HG02884 (cell line): ENCODE results near the gene FAXDC2.
"Not testable (repeated sequence)": the region's sequence is repeated elsewhere in the genome, so short reads cannot be mapped to it uniquely, and the experiment has no call there.

Experiments used
- ATAC-seq: cut with Tn5 transposase; IDR thresholded peaks from one replicate; pipeline ENCODE4 v1.9.1; 2021; ENCODE audit warnings: mild to moderate bottlenecking, moderate library complexity; ENCODE audit not compliant: unreplicated experiment

The FAXDC2 gene

DNA sequence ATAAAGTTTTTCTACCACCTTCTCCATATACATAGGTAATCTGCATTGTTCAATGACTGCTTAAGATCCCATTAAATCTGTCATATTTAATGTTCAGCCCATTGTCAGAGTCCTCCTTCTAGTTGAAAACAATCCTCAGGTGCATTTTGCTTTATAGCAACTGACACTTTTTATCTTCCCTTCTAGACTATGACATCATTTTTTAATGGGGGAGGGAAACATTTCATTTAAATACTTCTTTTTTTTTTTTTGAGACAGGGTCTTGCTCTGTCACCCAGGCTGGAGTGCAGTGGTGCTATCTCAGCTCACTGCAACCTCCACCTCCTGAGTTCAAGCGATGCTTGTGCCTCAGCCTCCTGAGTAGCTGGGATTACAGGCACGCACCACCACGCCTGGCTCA, 17.6 kb downstream of the FAXDC2 start:
- ATAC-seq, result not testable (repeated sequence)

DNA sequence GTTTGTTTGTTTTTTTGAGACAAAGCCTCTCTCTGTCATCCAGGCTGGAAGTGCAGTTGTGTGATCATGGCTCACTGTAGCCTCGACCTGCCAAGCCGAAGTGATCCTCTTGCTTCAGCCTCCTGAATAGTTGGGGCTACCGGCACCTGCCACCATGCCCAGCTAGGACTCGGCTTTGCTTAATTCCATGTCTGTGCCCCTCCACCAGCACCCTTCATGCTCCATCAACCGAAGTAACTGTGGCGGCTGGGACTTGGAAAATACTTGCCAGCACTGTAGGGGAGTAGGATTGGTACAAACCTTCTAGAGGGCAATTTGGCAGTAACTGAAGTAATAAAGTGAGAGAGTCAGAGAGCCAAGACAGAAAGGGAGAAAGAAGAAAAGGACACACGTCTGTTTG, 19.0 kb downstream of the FAXDC2 start:
- ATAC-seq, result no peak

DNA sequence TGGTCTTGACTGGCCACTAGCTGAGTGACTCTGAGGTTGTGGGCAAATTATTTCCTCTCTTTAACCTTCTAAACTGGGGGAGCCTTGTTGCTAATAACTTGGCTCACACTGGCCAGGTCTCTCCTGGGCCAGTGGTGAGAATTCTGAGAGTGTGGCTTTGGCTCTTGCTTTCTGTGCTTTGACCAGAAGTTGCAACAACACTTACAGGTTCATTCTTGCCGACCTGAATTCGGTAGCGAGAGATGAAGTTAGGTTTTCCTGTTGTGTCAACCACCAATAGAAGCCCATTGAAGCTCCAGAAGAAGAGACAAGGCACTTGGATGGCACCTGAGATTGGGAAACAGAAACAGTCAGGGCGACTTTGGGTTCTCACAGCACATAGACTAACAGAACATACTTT, 19.8 kb downstream of the FAXDC2 start:
- no peak for ATAC-seq

DNA sequence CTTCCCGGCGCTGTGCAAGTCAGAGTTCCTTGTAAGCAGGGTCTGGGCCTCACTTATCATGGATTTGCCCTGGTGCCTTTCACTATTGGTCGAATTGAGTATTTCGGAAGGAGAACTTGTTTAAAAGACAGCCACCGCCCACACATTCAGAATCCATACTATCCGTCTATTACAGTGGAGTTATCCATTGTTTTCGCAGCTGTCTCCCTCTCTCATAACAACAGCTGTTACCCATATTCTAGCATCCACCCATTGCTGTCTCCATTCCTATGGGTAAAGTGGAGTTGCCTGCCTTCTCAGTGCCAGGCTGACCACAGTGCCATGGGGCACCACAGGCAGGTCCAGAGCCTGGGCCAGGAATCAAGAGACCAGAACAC, 20.2 kb downstream of the FAXDC2 start:
- no peak for ATAC-seq

DNA sequence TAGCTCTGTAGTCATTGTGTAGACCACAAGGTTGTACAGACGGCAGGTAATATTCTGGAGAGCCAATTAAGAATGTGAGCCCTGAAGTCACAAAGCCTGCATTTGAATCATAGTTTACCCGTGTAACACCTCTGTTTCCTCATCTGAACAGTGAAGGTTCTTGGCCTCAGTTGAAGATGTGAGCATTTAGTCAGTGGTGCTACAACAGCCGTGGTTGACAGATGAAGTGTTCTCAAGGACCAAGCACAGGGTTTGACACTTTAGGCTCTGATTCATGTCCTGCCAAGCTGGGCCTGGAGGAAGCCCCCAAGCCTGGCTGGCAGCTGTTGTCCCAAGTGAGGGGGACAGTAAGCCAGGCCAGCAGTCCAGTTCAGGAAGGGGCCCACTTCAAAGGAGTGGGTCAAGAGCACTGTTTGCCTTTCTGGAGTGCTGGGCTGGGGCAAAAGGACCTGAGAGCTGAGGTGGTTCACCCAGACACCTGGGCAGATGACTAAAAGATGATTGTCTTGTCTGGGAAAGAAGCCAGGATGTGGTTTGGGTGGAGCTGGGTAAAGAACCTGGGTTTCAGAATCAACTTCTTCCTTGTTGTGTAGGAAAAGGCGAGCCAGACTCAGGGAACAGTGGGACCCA, 20.7 kb downstream of the FAXDC2 start:
- no peak for ATAC-seq

DNA sequence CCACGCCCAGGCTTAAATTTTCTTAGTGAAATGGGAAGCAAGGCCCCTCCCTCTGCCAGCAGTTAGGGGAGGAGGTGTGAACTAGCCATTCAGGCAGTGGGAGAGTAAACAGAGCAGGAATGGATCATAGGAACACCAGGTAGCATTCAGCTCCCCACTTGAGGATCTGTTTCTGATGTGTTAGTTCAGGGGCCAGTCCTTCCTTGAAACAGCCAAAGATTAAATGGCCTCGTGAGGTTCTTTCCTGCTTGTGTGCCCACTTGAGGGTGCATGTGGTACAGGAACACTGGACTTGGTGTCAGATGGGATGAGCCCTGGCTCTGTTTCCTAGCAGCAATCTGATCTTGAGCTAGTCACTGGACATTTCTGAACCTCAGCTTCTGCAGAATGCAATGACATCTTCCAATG, 21.2 kb downstream of the FAXDC2 start:
- ATAC-seq, result no peak

DNA sequence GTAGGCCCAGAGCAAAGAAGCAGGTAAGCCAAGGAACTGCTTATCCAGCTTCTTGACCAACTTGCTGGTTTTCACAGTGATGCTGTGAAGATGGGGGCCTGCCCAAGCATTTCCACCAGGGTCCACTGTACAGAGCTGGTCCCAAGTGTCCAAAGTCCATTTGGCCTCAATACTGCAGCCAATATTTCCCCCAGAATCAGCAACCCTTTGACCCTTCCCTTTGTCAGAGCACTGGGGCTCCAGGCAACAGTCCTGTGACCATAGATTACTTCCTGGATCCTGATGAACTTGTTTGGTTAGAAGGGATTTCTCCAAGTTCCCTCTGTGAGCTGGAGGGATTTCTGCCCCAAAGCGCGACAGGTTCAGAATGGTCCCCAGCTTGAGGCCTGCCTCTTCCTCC, 26.3 kb downstream of the FAXDC2 start:
- ATAC-seq, result no peak

DNA sequence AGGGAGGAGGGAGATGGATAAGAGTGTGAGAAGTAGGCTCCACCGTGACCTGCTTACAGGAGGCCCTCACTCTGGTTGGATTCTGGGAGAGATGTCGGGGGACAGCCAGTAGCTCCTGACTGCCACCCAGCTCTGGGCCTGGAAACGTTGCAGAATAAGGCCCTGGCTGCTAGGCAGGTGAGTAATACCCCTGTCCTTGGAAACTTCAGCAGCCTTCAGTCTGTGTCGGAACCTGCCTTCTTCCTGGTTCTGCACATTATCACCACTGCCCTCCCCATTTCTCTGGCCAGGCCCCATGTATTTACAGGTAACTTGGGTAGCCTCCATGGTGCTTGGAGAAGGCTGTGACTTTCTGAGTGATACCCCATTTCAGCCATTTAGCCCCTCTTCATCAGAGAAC, 26.8 kb downstream of the FAXDC2 start:
- no peak for ATAC-seq

DNA sequence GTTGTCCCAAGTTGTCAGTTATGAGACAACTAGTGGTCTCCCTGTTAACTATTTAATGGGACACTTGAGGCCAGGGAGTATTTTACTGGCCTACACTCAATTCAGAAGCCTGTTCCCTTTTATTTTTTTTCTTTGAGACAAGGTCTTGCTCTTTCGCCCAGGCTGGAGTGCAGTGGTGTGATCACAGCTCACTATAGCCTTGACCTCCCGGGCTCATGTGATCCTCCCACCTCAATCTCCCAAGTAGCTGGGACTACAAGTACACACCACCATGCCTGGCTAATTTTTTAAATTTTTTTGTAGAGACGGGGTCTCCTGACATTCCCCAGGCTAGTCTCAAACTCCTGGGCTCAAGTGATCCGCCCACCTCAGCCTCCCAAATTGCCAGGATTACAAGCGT, 27.5 kb downstream of the FAXDC2 start:
- not testable (repeated sequence) for ATAC-seq

DNA sequence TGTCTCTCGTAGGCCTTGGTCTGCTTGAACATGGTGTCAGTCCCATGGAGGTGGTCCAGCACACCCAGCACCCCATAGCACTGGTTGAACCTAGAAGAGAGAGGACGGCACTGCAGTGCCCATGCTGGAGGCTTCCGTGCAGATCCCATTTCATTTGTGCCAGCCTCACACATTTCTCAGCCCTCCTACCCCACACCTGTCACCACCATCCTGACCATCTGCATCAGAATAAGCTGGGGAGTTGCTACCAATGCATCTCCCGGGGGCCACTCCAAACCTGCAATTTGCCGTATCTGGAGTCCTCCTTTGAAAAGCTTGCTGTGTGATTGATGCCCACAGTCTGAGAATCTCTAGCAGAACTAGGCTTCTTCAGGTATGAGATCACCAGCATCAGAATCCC, 30.0 kb downstream of the FAXDC2 start:
- no peak for ATAC-seq

DNA sequence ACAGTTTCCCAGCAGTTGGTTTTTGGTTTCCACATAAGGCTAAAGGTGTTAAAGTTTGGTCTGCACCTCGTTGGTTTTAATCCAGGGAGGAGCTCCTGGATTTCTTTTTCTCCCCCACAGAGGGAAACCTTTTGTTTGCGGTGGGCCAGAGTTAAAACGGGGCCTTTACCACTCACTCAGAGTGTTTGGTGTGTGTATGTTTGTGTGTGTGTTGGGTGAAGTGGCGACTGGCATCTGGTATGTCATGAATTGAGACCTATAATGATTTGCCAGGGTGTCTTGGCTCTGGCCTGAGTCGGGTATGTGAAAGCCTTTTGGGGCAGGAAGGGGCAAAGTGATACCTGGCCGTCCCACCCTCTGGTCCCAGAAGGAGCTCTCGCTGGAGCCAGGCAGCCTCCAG, 30.9 kb downstream of the FAXDC2 start:
- ATAC-seq, result no peak

DNA sequence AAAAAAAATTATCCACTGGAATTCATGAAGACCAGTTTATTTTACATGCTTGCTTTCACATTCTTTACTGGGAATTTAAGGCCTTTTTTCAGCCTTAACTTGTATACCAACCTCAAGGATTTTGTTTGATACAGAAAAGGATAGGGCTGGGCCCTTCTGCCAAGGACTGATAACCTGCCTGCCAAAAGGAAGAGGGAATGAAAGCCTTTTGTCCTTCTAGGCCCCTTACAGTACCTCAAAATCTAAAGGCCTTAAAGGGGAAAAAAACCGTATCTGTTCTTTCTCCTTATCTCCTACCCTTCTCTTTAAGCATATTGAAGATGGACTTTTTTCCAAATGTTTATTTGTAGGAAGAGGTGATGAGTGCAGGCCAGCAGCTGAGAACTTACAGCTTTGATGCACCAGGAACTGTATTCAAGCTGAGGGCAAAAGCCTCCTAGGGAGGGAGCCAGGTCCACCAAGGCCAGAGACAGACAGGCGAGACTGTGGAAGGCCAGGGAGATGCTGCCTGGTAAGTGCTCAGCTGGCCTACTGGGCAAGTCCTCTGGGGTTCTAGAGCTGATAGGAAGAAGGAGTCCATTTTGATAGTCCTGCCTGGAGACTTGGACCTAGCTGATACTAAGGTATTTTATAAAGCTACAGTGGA, 31.8 kb downstream of the FAXDC2 start:
- no peak for ATAC-seq

DNA sequence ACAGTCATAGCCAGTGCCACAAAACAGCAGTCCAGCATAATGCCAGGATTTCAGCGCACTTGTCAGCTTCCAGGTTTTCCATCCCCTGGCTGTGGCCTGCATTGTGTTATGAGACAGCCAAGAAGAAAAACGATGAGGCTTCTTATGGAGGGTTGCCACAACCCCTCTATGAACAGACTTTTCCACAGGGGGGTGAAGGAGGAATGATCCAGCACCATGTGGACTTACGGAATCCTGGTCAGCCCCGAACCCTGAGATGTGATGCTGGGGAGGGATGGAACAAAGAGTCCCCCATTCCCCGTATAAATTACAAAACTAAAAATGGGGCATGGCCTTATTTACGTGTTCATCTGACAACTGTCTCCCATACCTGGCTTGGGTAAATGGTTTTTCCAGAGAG, 32.6 kb downstream of the FAXDC2 start:
- ATAC-seq, result no peak

DNA sequence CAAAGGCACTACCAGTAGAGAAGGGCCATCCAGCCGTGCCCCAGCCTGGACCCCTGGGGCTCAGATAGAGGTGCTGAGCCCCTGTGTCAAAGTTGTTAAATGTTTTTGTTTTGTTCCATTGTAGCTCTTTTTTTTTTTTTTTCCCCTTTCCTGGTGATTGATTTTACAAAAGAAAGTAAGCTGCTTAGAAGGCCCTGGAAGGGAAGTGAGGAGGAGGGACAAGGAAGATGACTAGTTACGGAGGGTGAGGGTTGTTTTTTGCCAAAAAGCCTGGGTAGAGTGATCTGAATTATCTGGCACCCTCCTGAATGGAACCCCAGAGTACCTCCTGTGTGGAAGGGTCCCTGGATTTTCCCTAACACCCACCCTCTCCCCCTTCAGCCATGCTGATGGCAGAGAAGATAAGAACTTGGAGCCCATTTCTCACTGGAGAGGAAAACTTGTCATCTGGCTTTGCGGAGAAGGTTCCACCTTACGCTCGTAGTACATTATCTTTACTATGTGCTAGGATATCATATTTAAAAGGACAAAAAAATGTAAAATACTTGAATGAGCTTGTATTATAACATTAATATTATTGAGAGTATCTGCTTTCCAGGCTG, 33.4 kb downstream of the FAXDC2 start:
- ATAC-seq, result no peak

DNA sequence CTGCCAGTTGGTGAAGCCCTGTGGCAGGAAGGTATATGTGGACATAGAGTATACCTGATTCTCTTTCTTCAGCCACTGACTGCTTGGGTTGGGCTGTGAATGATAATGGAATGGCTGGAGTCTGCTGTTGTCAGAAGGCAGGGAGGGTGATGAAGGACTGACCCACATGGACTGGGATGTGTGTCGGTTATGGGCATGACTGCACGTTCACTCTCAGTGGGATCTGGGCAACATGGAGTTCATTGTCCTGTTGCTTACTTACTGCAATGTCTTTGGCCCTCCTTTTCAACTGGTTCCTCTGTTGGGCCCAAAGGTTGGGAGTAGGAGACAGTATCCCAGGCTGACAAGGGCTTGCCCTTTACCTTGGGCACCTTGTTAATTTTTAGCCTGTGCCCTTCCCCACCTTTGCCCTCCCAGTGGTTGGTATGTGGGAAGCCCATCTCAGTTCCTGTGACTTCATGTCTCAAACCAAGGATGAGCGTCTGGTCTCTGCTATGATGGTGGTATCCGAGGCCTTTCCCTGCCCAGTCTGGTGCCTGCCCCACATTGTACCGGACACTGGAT, 34.6 kb downstream of the FAXDC2 start:
- no peak for ATAC-seq

DNA sequence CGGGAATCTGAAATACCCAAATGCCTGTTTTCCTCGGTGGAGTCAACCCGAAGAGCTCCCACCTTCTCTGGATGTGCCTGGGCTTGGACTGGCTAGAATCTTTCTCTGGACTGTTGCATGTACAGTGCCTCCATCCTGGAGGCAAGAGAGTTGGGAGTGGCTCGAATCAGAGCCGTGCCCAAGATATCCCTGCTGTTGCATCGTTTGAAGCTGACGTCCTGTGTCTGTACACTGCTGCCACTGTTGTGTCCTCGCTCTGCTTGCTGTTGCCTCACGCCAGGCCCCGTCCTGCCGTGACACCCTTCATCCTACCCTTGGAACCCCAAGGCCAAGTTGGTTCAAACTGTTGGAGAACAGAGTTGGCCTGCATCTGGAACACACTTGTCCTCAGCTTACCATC, 35.4 kb downstream of the FAXDC2 start:
- ATAC-seq, result no peak

DNA sequence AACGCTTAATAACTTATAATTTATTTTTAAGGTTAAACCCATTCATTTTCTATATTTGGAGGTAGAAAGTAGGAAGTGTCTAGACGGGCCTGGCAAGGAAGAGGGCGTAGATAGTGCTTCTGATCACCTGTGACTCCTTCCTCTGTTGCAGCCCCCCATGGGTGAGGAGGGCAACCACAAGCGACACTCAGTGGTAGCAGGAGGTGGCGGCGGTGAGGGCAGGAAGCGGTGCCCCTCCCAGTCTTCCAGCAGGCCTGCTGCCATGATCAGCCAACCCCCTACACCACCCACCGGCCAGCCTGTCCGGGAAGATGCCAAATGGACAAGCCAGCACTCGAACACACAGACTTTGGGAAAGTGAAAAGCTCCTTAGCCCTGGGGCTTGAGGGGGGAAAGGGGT, 36.7 kb downstream of the FAXDC2 start:
- no peak for ATAC-seq

DNA sequence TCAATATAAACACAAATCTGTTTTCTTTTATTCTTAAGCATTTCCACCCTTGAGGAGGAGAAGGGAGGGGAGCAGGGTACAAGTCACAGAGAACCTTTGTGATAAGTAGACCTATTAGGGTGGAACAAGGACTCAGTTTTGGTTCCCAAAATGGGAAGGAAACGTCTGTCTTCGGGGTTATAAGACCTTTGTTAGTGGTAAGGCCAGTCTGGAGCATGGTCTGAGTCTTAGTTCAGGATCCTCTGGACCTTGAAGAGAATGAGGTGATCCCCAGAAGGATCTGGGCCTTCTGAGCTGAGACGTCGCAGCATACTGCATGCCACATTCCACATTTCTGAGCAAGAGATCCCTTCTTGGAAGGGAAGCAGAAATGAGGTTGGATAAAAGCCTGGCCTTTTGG, 37.2 kb downstream of the FAXDC2 start:
- no peak for ATAC-seq

DNA sequence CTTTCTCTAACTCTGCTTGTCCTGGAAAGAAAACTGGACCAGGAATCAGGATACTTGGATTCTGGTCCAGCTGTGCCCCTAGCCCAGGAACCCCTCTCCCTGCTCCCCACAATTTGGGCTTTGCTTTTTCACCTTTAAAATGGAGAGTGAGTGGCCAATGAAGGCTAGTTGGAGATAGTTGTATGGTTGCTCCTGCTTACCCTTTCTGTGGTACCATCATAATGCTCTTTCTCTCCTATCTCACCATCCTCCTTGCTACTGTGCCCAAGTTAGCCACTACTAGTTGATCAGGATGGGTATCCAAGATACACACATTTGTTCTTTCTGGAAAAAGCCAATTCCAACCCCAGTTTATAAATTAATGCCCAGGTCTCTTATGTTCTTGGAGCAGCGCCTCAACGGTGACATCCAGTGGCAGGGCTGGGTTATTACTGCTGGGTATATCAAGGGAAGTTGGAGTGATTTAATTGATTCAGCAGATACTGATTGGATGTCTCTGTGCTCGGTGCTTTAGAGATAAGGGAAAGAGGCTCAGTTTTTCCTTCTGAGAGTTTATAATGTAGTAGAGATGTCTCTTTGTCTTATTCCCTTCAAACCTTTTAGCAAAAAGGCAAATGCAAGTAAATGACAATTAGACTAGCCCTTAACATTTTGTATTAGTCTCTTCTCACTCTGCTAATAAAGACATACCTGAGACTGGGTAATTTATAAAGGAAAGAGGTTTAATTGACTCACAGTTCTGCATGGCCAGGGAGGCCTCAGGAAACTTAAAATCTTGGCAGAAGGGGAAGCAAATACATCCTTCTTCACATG, 38.5 kb downstream of the FAXDC2 start:
- ATAC-seq, result peak; percentile 56

DNA sequence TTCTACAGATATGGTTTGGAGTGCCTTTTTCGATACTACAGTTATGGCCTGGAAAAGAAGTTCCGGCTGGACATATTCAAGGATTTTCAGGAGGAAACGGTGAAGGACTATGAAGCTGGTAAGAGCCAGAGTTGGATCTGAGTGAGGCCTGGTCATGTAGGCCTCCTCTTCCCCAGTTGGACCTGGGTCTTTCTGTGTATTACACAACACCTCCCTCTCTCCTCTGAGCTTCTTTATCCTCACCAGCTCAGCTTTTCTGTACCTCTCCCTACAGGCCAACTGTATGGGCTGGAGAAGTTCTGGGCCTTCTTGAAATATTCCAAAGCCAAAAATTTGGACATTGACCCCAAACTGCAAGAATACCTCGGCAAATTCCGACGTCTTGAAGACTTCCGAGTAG, 39.2 kb downstream of the FAXDC2 start:
- no peak for ATAC-seq

DNA sequence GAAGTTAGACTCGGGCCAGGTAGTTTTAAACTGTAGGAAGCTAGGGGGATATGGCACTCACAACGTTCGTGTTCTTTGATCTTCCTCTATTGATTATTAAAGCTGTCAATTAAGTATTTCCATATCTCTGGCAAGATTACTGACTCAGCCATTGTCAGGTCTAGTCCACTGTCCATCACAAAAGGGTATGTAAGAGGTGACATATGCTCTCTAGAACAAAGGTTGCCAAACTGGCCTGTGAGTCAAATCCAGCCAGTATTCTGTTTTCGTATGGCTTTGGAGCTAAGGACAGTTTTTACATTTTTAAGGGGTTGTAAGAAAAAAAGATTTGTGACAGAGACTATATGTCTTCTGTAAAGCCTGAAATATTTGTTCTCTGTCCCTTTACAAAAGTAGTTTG, 44.2 kb downstream of the FAXDC2 start:
- no peak for ATAC-seq

DNA sequence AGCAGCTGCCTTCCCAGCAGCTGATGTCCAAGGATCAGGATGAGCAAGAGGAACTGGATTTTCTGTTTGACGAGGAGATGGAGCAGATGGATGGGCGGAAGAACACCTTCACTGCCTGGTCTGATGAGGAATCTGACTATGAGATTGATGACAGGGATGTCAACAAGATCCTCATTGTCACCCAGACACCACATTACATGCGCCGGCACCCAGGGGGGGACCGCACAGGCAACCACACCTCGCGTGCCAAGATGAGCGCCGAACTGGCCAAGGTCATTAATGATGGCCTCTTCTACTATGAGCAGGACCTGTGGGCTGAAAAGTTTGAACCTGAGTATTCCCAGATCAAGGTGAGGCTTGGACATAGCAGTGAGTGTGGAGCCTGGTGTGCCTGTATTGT, 48.4 kb downstream of the FAXDC2 start:
- no peak for ATAC-seq
